Posterior cingulate gyrus (tissue), 11 donors: ENCODE measurements around the gene TBX20.
A peak's percentile ranks its signal among the peaks of the same experiment; 100 is the strongest.
"Not testable (repeated sequence)": the region's sequence is repeated elsewhere in the genome, so short reads cannot be mapped to it uniquely, and the experiment has no call there.

Experiments
- DNase-seq, 10 donors: peaks; one replicate each; pipeline versions ENCODE4 v3.0.0 to v3.0.0-alpha.2; 2020 to 2021; ENCODE audit warnings: mixed read lengths in 3 of 10
- intact Hi-C: fragments of 100-400 bp; cut with DNase I; formaldehyde crosslinking; loops from one replicate; pipeline ENCODE4 v1.15.1; 2023

The TBX20 gene

GRCh38 chr7:35183873-35184503 lies 69.9 kb downstream of the TBX20 start:
- intact Hi-C loops, result not testable (repeated sequence)
- DNase-seq, result peak in 2 of 10 donors; percentile 48 to 67

DNA sequence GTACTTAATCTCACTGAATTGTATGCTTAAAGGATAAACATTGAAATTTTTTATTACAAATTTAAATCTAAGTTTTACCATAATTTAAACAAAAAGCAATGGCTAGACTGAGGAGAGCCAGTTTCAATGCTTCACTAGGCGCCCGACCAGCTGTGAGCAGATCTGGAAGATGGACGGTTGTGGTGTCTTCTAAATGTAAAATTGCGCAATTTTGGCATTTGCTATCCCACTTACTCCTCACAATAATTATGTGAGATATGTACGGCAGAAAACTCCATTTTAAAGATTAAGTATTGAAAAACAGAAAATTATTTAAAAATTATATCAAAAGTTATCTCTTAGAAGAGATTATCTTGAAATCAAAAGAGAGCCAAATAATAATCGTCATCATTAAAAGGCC lies 73.2 kb downstream of the TBX20 start:
- intact Hi-C loops, DNase-seq: not testable (repeated sequence)

DNA sequence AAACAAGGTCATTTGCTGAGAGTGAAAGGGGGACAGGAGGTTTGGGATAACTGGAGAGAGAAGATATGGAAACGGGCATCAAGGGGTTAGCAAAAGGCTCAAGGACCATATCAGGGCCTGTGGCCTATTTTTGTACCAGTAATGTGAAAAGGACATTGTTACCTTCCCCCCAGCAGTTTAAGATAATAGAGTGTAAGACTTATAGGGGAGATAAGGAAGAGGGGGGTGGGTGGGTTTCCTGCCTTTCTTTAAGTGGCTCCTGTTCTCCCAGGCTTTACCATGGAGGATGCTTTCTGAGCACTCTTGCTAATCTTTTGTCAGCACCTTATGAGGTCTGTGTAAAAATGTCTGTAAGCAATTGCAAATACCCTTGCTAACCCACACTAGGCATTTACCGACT lies 80.7 kb downstream of the TBX20 start:
- DNase-seq, intact Hi-C loops: not testable (repeated sequence)

DNA sequence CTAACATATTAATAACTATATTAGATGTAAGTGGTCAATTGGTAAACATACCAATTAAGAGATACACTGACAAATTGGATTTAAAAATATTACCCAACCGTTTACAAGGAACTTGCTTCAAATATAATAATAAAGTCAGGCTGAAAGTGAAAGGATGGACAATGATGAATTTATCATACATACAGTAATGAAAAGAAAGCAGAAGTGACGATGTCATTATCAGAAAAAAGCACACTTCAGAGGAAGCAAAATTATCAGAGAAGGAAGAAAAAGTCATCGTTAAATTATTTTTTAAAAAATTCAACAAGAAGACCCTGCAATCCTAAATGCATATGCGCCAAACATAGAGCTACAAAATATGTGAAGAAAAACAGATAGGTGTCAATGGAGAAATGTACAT lies 81.8 kb downstream of the TBX20 start:
- DNase-seq, intact Hi-C loops: not testable (repeated sequence)

DNA sequence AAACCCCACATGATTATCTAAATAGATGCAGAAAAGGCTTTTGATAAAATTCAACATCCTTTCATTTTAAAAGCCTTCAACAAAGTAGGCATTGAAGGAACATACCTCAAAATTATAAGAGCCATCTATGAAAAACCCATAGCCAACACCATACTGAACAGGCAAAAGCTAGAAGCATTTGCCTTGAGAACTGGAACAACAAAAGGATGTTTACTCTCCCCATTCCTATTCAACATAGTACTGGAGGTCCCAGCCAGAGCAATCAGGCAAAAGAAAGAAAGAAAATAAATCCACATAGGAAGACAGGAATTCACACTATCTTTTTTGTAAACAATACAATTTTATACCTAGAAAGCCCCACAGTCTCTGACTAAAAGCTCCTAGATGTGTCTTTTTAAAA lies 86.2 kb downstream of the TBX20 start:
- intact Hi-C loops, DNase-seq: not testable (repeated sequence)

DNA sequence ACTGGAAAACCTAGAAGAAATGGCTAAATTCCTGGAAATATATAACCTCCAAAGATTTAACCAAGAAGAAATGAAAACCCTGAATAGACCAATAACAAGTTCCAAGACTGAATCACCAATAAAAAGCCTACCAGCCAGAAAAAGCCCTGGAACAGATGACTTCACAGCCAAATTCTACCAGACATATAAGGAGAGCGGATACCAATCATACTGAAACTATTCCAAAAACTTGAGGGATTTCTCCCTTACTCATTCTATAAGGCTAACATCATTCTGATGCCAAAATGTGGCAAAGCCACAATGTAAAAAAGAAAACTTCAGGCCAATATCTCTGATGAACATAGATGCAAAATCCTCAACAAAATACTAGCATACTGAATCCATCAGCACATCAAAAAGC lies 86.7 kb downstream of the TBX20 start:
- intact Hi-C loops, DNase-seq: not testable (repeated sequence)

- DNase-seq, intact Hi-C loops: not testable (repeated sequence)
Observed at GRCh38 chr7:35161059-35161740, 92.7 kb downstream of the TBX20 start.
